Measurements from ENCODE around the gene PARVG. TPM values are rescaled to one million over a fixed set of nuclear protein-coding genes. Genes with fewer than 3 reads are reported as not detected.
A peak's percentile ranks its signal among the peaks of the same experiment; 100 is the strongest.

Gene PARVG
- total and polyA plus RNA-seq, 2 of the 8 experiments (the other 6 are each of a cell fraction or from before 2014, with no cell fraction given), result 0.37 to 1.5 TPM

- TF ChIP-seq POLR2A (IDR thresholded peaks at IDR 0.05; ENCODE audit: control extremely low read depth in 1 of 2, low read depth in 2 of 2, low read length in 2 of 2) (no peak), SP2 (IDR thresholded peaks at IDR 0.05; ENCODE audit: low read length) (no peak), BACH1 (IDR thresholded peaks at IDR 0.05; ENCODE audit: low read length) (no peak), RNF2 (IDR thresholded peaks at IDR 0.05; ENCODE audit: borderline replicate concordance, low read depth, low read length, missing control alignments, poor library complexity, severe bottlenecking) (no peak), SP1 (IDR thresholded peaks at IDR 0.05; ENCODE audit: low read depth, low read length) (no peak), EZH2 (IDR thresholded peaks at IDR 0.05; ENCODE audit: low read depth, low read length, severe bottlenecking) (no peak), HDAC6 (IDR thresholded peaks at IDR 0.05; ENCODE audit: low read depth, low read length) (no peak)
- Histone ChIP-seq H4K5ac (ENCODE audit: insufficient read length, low read depth, low read length) (no peak overlapping the region), H3K18ac (ENCODE audit: extremely low read depth, low read length) (no peak overlapping the region), H3K23ac (ENCODE audit: insufficient read length) (no peak overlapping the region), H3K9me3 (ENCODE audit: insufficient read depth in 2 of 2, low read depth in 1 of 2, low read length in 1 of 2) (no peaks in the 10 kb centered on the region), H3K79me2 (ENCODE audit: control insufficient read depth in 1 of 2, insufficient read depth in 2 of 2, low read length in 2 of 2) (no peaks in the 10 kb centered on the region), H4K91ac (replicated peaks; ENCODE audit: insufficient read length, low read length) (no peak overlapping the region), H4K8ac (ENCODE audit: extremely low read depth, insufficient read depth, low read length) (no peak overlapping the region), H2BK20ac (ENCODE audit: low read length) (no peak overlapping the region), H3K27me3 (replicated peaks in 1 of 4; ENCODE audit: control insufficient read depth in 3 of 4, extremely low read depth in 1 of 4, insufficient read depth in 3 of 4, low read length in 3 of 4) (no peaks in the 10 kb centered on the region), H2BK5ac (ENCODE audit: low read depth, low read length) (no peak overlapping the region), H4K20me1 (replicated peaks in 1 of 2; ENCODE audit: control insufficient read depth in 1 of 2, insufficient read depth in 2 of 2, low read length in 2 of 2) (peaks cover 0 to 5% of the 10 kb centered on the region in 2 experiments), H3K9ac (replicated peaks in 1 of 4; ENCODE audit: extremely low read depth in 1 of 4, low read depth in 3 of 4, low read length in 3 of 4) (no peak overlapping the region), H3K36me3 (ENCODE audit: control insufficient read depth in 2 of 4, insufficient read depth in 4 of 4, low read length in 3 of 4) (no peaks in the 10 kb centered on the region; a peak in 1 of 8 replicates), H2BK12ac (ENCODE audit: low read depth, low read length) (no peak overlapping the region), H3K14ac (ENCODE audit: insufficient read length) (no peak overlapping the region), H3K4me2 (ENCODE audit: insufficient read depth in 1 of 2, low read depth in 2 of 2, low read length in 2 of 2) (no peak overlapping the region), H2AK5ac (ENCODE audit: low read depth, low read length) (no peak overlapping the region), H2BK120ac (replicated peaks; ENCODE audit: low read depth, low read length) (no peak overlapping the region), H2BK15ac (ENCODE audit: low read length) (no peak overlapping the region), H3K4me1 (replicated peaks in 1 of 4; ENCODE audit: control insufficient read depth in 3 of 4, insufficient read depth in 4 of 4, low read length in 3 of 4) (no peaks in the 10 kb centered on the region; a peak in 1 of 7 replicates), H3K4ac (replicated peaks; ENCODE audit: insufficient read length, low read depth, low read length) (no peak overlapping the region), H3K79me1 (ENCODE audit: low read depth, low read length) (no peaks in the 10 kb centered on the region), H3K4me3 (ENCODE audit: extremely low read depth in 1 of 4, insufficient read depth in 2 of 4, low read depth in 3 of 4, low read length in 4 of 4) (no peak overlapping the region), H3K23me2 (ENCODE audit: low read depth, low read length) (peaks cover 7% of the 10 kb centered on the region; the same call in 1 of the 2 replicates), H2AFZ (ENCODE audit: low read length) (no peak overlapping the region), H3K56ac (replicated peaks; ENCODE audit: insufficient read length, low read depth, low read length) (peak overlapping the region; percentile 16), H3K27ac (ENCODE audit: low read depth, low read length) (no peak overlapping the region)
- POLR2A ChIA-PET (ENCODE audit: partially characterized antibody), result no interaction called here
- CTCF ChIA-PET (ENCODE audit: partially characterized antibody), result no interaction called here
- FAIRE-seq (no peak), DNase-seq (ENCODE audit: low read depth in 1 of 2, low spot score in 2 of 2) (no peak)
- WGBS, 2 experiments (ENCODE audit: extremely low coverage in 1 of 2, insufficient coverage in 1 of 2, insufficient read length in 1 of 2, insufficient replicate concordance in 2 of 2, low coverage in 1 of 2, low lambda C conversion rate in 2 of 2, missing lambda C conversion rate in 1 of 2), result 84% methylated on average over 3 of the region's 3 CpGs; no CpG with 5 or more reads in 1 of the 2 experiments
These were observed 28.6 kb downstream of the PARVG start for GRCh38 chr22:44209343-44209742.
